H9 (cell line): ENCODE results near the gene MMS19. TPM values are rescaled to one million over a fixed set of nuclear protein-coding genes. Genes with fewer than 3 reads are reported as not detected.

Experiments used
- DNase-seq: peaks from one replicate; pipeline ENCODE4 v3.0.0-alpha.2; 2017
- H2AFZ ChIP-seq: one replicate; pipeline ENCODE4 v1.6.1; 2013; ENCODE audit warnings: mild to moderate bottlenecking, low read length, control low read depth, moderate library complexity
- H2AK5ac ChIP-seq: 2 replicates; pipeline ENCODE4 v1.6.1; 2013; ENCODE audit warnings: low read length, control low read depth, mixed read lengths; ENCODE audit not compliant: insufficient read length
- H2BK120ac ChIP-seq: one replicate; pipeline ENCODE4 v1.6.1; 2013; ENCODE audit warnings: low read depth, mild to moderate bottlenecking, low read length, control low read depth, inconsistent platforms; ENCODE audit not compliant: poor library complexity, severe bottlenecking
- H2BK12ac ChIP-seq: 2 replicates; pipeline ENCODE4 v1.6.1; 2013; ENCODE audit warnings: low read length, control low read depth, mixed read lengths, low read depth; ENCODE audit not compliant: insufficient read length
- H2BK15ac ChIP-seq: 2 replicates; pipeline ENCODE4 v1.6.1; 2013; ENCODE audit warnings: low read depth, low read length, control low read depth
- H2BK20ac ChIP-seq: one replicate; pipeline ENCODE4 v1.6.1; 2013; ENCODE audit warnings: low read depth, mild to moderate bottlenecking, low read length, control low read depth, inconsistent platforms; ENCODE audit not compliant: poor library complexity, severe bottlenecking
- H2BK5ac ChIP-seq: 2 replicates; pipeline ENCODE4 v1.6.1; 2013; ENCODE audit warnings: low read length, control low read depth, mixed read lengths; ENCODE audit not compliant: insufficient read length
- H3K14ac ChIP-seq: 2 replicates; pipeline ENCODE4 v1.6.1; 2013; ENCODE audit warnings: low read length, control low read depth; ENCODE audit not compliant: insufficient read depth
- H3K18ac ChIP-seq: 2 replicates; pipeline ENCODE4 v1.6.1; 2013; ENCODE audit warnings: low read depth, mild to moderate bottlenecking, mixed read lengths, low read length, control low read depth; ENCODE audit not compliant: insufficient read length
- H3K23ac ChIP-seq: 2 replicates; pipeline ENCODE4 v1.6.1; 2013; ENCODE audit warnings: low read length, control low read depth, mixed read lengths, low read depth; ENCODE audit not compliant: insufficient read length
- H3K23me2 ChIP-seq: 2 replicates; pipeline ENCODE4 v1.6.1; 2013; ENCODE audit warnings: low read depth, mild to moderate bottlenecking, mixed read lengths, low read length, control low read depth; ENCODE audit not compliant: insufficient read length, poor library complexity, severe bottlenecking
- H3K27ac ChIP-seq: 2 replicates; pipeline ENCODE4 v1.5.1; 2013; ENCODE audit warnings: low read length, control low read depth, mixed read lengths, low read depth; ENCODE audit not compliant: insufficient read length
- H3K27me3 ChIP-seq: 2 replicates; pipeline ENCODE4 v1.6.1; 2013; ENCODE audit warnings: low read length, control low read depth, inconsistent platforms; ENCODE audit not compliant: insufficient read depth
- H3K4ac ChIP-seq: 2 replicates; pipeline ENCODE4 v1.6.1; 2013; ENCODE audit warnings: low read depth, mild to moderate bottlenecking, control low read depth, inconsistent platforms, low read length, moderate library complexity
- H3K4me1 ChIP-seq: 2 replicates; pipeline ENCODE4 v1.6.1; 2013; ENCODE audit warnings: low read length, control low read depth, inconsistent platforms; ENCODE audit not compliant: insufficient read depth
- H3K4me2 ChIP-seq: 2 replicates; pipeline ENCODE4 v1.6.1; 2013; ENCODE audit warnings: low read length, control low read depth, mixed read lengths; ENCODE audit not compliant: insufficient read length, insufficient read depth
- H3K56ac ChIP-seq: 2 replicates; pipeline ENCODE4 v1.6.1; 2013; ENCODE audit warnings: low read depth, mild to moderate bottlenecking, mixed read lengths, low read length, control low read depth; ENCODE audit not compliant: insufficient read length
- H3K79me1 ChIP-seq: 2 replicates; pipeline ENCODE4 v1.6.1; 2013; ENCODE audit warnings: low read depth, mild to moderate bottlenecking, moderate library complexity, low read length, control low read depth, inconsistent platforms; ENCODE audit not compliant: insufficient read depth, poor library complexity, severe bottlenecking
- H3K79me2 ChIP-seq: 2 replicates; pipeline ENCODE4 v1.6.1; 2013; ENCODE audit warnings: low read length, control low read depth, inconsistent platforms; ENCODE audit not compliant: insufficient read depth
- H3K9ac ChIP-seq: 2 replicates; pipeline ENCODE4 v1.6.1; 2013; ENCODE audit warnings: low read length, control low read depth, mixed read lengths; ENCODE audit not compliant: insufficient read length; ENCODE audit errors: extremely low read depth
- H3K9me3 ChIP-seq: one replicate; pipeline ENCODE4 v1.6.1; 2013; ENCODE audit warnings: low read depth, low read length, inconsistent platforms; ENCODE audit not compliant: control insufficient read depth
- H3T11ph ChIP-seq: one replicate; pipeline ENCODE4 v1.6.1; 2013; ENCODE audit warnings: mild to moderate bottlenecking, low read length, control low read depth, inconsistent platforms
- H4K20me1 ChIP-seq: one replicate; pipeline ENCODE4 v1.6.1; 2013; ENCODE audit not compliant: control insufficient read depth, insufficient read length, insufficient read depth
- H4K5ac ChIP-seq: 2 replicates; pipeline ENCODE4 v1.6.1; 2013; ENCODE audit warnings: low read depth, mild to moderate bottlenecking, mixed read lengths, low read length, control low read depth; ENCODE audit not compliant: insufficient read length
- H4K8ac ChIP-seq: replicated peaks from 2 replicates; pipeline ENCODE4 v1.6.1; 2013; ENCODE audit warnings: low read length, control low read depth, mixed read lengths, low read depth; ENCODE audit not compliant: insufficient read length
- H4K91ac ChIP-seq: 2 replicates; pipeline ENCODE4 v1.6.1; 2013; ENCODE audit warnings: low read depth, mild to moderate bottlenecking, moderate library complexity, mixed read lengths, low read length, control low read depth; ENCODE audit not compliant: insufficient read length
- H3K27ac Mint-ChIP-seq, 3 experiments: 2 replicates in 2 of 3; 3 replicates in 1 of 3; pipeline ENCODE4 v1.8.0; 2020 to 2021; ENCODE audit warnings: mixed read lengths in 3 of 3, mild to moderate bottlenecking in 1 of 3, moderate library complexity in 1 of 3
- H3K27me3 Mint-ChIP-seq: 2 replicates; pipeline ENCODE4 v1.8.0; 2021; ENCODE audit warnings: low read depth, mild to moderate bottlenecking, moderate library complexity, mixed read lengths
- H3K36me3 Mint-ChIP-seq, 3 experiments: 2 replicates in 2 of 3; 3 replicates in 1 of 3; pipeline ENCODE4 v1.8.0; 2020 to 2021; ENCODE audit warnings: low read depth in 3 of 3, mixed read lengths in 3 of 3; ENCODE audit not compliant: insufficient read depth in 1 of 3
- H3K4me1 Mint-ChIP-seq, 2 experiments: 2 replicates each; pipeline ENCODE4 v1.8.0; 2020; ENCODE audit warnings: mixed read lengths in 2 of 2
- H3K4me3 Mint-ChIP-seq, 2 experiments: 2 replicates in 1 of 2; 3 replicates in 1 of 2; pipeline ENCODE4 v1.8.0; 2020 to 2021; ENCODE audit warnings: mild to moderate bottlenecking in 2 of 2, mixed read lengths in 2 of 2, moderate library complexity in 1 of 2
- H3K9me3 Mint-ChIP-seq, 2 experiments: 2 replicates in 1 of 2; 3 replicates in 1 of 2; pipeline ENCODE4 v1.8.0; 2020; ENCODE audit warnings: mild to moderate bottlenecking in 2 of 2, mixed read lengths in 2 of 2, moderate library complexity in 1 of 2
- WGBS: extraction: QIAGEN DNeasy Blood & Tissue Kit; methylation state at CpG from one replicate; pipeline ENCODE4 v1.1.7; 2013; ENCODE audit warnings: missing lambda C conversion rate, low lambda C conversion rate, mixed read lengths; ENCODE audit not compliant: insufficient read length; ENCODE audit errors: extremely low coverage; 5-methylcytosine and 5-hydroxymethylcytosine counted together
- total RNA-seq: library from RNA; stranded (reverse); gene quantifications from 2 replicates; pipeline ENCODE4 v1.2.1, GENCODE V29; 2021
- TF ChIP-seq, protein P1 (sequence below): fragments of 200-600 bp; sonication (generic); conservative IDR thresholded peaks from 3 replicates; pipeline ENCODE4 v1.8.0; 2021; ENCODE audit warnings: antibody characterized with exemption, mild to moderate bottlenecking

Gene MMS19
- total RNA-seq, 1 experiment from 2014 or later: 102 TPM

DNA sequence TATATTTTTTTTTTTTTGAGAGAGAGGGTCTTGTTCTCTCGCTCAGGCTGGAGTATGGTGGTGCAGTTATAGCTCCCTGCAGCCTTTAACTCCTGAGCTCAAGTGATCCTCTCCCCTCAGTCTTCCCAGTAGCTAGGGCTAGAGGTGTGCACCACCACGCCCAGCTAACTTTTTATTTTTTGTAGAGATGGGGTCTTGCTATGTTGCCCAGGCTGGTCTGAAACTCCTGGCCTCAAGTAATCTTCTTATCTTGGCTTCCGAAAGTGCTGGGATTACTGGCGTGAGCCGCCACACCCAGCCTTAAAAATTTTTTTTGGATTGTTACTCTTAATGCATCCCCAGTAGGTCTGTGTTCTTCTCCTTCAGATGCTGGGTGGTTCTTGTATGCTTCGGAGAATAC is 4.7 kb upstream of the MMS19 start:
- Histone ChIP-seq H2BK12ac (no peak overlapping the region), H3K4me2 (no peak overlapping the region), H2BK15ac (no peak overlapping the region), H3K18ac (no peak overlapping the region), H4K91ac (no peak overlapping the region), H3K23me2 (peaks cover 9% of the 10 kb centered on the region), H2AFZ (no peak overlapping the region), H4K20me1 (no peaks in the 10 kb centered on the region), H3K9me3 (no peaks in the 10 kb centered on the region), H3K56ac (no peak overlapping the region), H3K9ac (no peak overlapping the region), H3K14ac (no peak overlapping the region), H3K4me1 (no peaks in the 10 kb centered on the region), H3K27me3 (peaks cover 9% of the 10 kb centered on the region; the same call in 1 of the 2 replicates), H3K4ac (no peak overlapping the region), H2AK5ac (no peak overlapping the region), H2BK5ac (no peak overlapping the region), H3K23ac (no peak overlapping the region), H4K5ac (no peak overlapping the region), H3T11ph (no peak overlapping the region), H3K79me1 (no peaks in the 10 kb centered on the region), H3K27ac (no peak overlapping the region), H2BK120ac (no peak overlapping the region), H4K8ac (no peak overlapping the region), H3K79me2 (peaks cover 1% of the 10 kb centered on the region; the same call in 1 of the 2 replicates), H2BK20ac (no peak overlapping the region)
- no CpG with 5 or more reads among the region's 6 CpGs for WGBS
- Mint-ChIP-seq H3K36me3 (no peaks in the 10 kb centered on the region; a peak in 2 of 7 replicates), H3K27ac (no peak overlapping the region), H3K9me3 (no peaks in the 10 kb centered on the region), H3K4me3 (no peak overlapping the region), H3K27me3 (peaks cover 23% of the 10 kb centered on the region), H3K4me1 (peaks cover 12 to 19% of the 10 kb centered on the region in 2 experiments)
- TF ChIP-seq, protein P1, sequence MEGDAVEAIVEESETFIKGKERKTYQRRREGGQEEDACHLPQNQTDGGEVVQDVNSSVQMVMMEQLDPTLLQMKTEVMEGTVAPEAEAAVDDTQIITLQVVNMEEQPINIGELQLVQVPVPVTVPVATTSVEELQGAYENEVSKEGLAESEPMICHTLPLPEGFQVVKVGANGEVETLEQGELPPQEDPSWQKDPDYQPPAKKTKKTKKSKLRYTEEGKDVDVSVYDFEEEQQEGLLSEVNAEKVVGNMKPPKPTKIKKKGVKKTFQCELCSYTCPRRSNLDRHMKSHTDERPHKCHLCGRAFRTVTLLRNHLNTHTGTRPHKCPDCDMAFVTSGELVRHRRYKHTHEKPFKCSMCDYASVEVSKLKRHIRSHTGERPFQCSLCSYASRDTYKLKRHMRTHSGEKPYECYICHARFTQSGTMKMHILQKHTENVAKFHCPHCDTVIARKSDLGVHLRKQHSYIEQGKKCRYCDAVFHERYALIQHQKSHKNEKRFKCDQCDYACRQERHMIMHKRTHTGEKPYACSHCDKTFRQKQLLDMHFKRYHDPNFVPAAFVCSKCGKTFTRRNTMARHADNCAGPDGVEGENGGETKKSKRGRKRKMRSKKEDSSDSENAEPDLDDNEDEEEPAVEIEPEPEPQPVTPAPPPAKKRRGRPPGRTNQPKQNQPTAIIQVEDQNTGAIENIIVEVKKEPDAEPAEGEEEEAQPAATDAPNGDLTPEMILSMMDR: no peak
- no peak for DNase-seq
